ENCODE data around the gene FGD3. TPM values are rescaled to one million over a fixed set of nuclear protein-coding genes. Genes with fewer than 3 reads are reported as not detected.

FGD3 gene
- total RNA-seq, 3 donors from 2014 or later (not counting 1 experiment from before 2014, with no cell fraction given): 133 to 204 (median 193) TPM

DNA sequence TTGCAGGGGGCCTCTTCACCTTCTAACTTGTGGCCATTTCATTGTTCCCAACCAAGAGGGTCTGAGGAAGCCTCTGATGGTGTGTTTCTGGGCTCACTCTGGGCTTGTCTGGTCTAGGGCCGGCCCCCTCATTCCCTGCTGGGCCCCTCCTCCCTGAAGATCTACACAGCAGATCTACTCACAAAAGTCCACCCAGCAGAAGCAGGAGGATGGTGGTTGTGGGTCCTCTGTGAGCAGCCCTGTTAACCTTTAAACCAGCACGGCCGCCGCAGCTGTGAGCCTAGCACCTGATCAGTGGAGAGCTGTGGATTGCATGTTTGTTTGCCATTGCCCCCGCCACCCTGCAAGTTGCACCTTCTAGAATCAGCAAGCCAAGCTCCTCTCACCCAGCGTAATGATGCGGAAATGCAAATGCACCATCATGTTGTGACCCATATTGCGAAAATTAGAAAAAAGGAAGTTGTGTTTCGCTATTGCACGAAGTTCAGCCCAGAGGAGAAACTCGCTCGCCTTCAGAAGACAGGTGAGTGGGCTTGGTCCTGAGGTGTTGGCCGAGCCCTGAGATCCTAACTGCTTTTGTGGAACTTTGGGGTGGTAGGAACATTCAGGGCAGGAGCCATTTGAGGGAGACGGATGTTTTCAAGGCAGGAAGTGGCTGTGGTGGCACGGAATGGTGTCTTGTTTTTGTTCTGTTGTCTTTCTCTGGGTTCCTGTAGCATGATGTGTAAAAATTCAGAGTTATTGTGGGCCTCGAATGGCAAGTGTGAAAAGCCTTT is 16.7 kb downstream of the FGD3 start:
- TF ChIP-seq, protein P1, sequence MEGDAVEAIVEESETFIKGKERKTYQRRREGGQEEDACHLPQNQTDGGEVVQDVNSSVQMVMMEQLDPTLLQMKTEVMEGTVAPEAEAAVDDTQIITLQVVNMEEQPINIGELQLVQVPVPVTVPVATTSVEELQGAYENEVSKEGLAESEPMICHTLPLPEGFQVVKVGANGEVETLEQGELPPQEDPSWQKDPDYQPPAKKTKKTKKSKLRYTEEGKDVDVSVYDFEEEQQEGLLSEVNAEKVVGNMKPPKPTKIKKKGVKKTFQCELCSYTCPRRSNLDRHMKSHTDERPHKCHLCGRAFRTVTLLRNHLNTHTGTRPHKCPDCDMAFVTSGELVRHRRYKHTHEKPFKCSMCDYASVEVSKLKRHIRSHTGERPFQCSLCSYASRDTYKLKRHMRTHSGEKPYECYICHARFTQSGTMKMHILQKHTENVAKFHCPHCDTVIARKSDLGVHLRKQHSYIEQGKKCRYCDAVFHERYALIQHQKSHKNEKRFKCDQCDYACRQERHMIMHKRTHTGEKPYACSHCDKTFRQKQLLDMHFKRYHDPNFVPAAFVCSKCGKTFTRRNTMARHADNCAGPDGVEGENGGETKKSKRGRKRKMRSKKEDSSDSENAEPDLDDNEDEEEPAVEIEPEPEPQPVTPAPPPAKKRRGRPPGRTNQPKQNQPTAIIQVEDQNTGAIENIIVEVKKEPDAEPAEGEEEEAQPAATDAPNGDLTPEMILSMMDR (IDR thresholded peaks at IDR 0.05): no peak
- H3K27ac ChIP-seq (ENCODE audit: low read length): peak overlapping the region; percentile 93
- DNase-seq (peak; percentile 78 to 91), ATAC-seq (peak; percentile 72 to 87 (median 78))
- intact Hi-C loops (cut with micrococcal nuclease): loop anchor here (1.0 to 5.0 kb wide), 3 partner anchors 10 to 273 kb away; no protein-coding TSS in a partner anchor
- Mint-ChIP-seq H3K27ac (peak overlapping the region; percentile 97), H3K36me3 (no peaks in the 10 kb centered on the region), H3K4me1 (peaks cover 75 to 83% of the 10 kb centered on the region in 2 donors), H3K9me3 (no peaks in the 10 kb centered on the region), H3K4me3 (peak overlapping the region; percentile 95), H3K27me3 (ENCODE audit: low read depth in 2 of 2) (no peaks in the 10 kb centered on the region)
- H3K27me3 ChIP-seq (ENCODE audit: control insufficient read depth, insufficient read depth, low read length): no peaks in the 10 kb centered on the region
- 0% methylated on average over 16 of the region's 16 CpGs for WGBS (ENCODE audit: insufficient coverage)
- H3K4me3 ChIP-seq (ENCODE audit: low read length): peak overlapping the region; percentile 65
- peaks cover 2% of the 10 kb centered on the region for H3K36me3 ChIP-seq (ENCODE audit: control insufficient read depth, insufficient read depth, low read length)
- peaks cover 8% of the 10 kb centered on the region for H3K9me3 ChIP-seq (ENCODE audit: control insufficient read depth, insufficient read depth, low read length)
- peaks cover 86% of the 10 kb centered on the region for H3K4me1 ChIP-seq (ENCODE audit: control insufficient read depth, insufficient read depth, low read length)

DNA sequence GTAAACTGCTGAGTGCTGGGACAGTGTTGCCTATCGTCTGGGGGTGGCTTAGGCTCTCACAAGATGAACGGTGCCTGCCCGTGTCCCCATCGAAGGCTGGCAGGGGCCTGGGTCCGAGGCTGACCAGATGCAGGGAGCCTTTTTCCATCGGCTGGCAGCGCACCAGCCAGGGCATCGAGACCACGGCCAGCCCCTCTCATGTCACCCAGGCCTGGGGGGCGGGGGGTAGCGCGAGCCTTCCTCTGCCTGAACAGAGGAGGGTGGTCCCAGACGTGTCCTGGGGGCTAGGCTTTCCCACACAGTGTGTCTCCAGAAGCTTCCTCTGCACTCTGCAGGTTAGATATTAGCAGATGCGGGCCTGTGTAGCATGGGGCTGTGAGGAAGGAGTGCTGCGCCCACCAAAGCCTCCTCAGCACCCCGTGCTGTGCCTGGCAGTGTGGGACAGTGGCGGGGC is 17.3 kb downstream of the FGD3 start:
- Histone ChIP-seq H3K9me3 (ENCODE audit: control insufficient read depth, insufficient read depth, low read length) (peaks cover 8% of the 10 kb centered on the region), H3K27ac (ENCODE audit: low read length) (peak overlapping the region; percentile 93), H3K27me3 (ENCODE audit: control insufficient read depth, insufficient read depth, low read length) (no peaks in the 10 kb centered on the region), H3K4me3 (ENCODE audit: low read length) (peak overlapping the region; percentile 65), H3K4me1 (ENCODE audit: control insufficient read depth, insufficient read depth, low read length) (peaks cover 93% of the 10 kb centered on the region), H3K36me3 (ENCODE audit: control insufficient read depth, insufficient read depth, low read length) (peaks cover 3% of the 10 kb centered on the region)
- ATAC-seq (peak in 2 of 3 donors; percentile 0 to 2), DNase-seq (no peak)
- Mint-ChIP-seq H3K4me3 (peak overlapping the region; percentile 95), H3K4me1 (peaks cover 81 to 88% of the 10 kb centered on the region in 2 donors), H3K9me3 (no peaks in the 10 kb centered on the region), H3K27ac (peak overlapping the region; percentile 97), H3K27me3 (ENCODE audit: low read depth in 2 of 2) (no peaks in the 10 kb centered on the region), H3K36me3 (no peaks in the 10 kb centered on the region)
- under 1% methylated on average over 17 of the region's 17 CpGs for WGBS (ENCODE audit: insufficient coverage)
- TF ChIP-seq, protein P1 (IDR thresholded peaks at IDR 0.05): no peak
- intact Hi-C loops (cut with micrococcal nuclease): loop anchor here (1.0 to 5.0 kb wide), 4 partner anchors 10 to 273 kb away; no protein-coding TSS in a partner anchor

DNA sequence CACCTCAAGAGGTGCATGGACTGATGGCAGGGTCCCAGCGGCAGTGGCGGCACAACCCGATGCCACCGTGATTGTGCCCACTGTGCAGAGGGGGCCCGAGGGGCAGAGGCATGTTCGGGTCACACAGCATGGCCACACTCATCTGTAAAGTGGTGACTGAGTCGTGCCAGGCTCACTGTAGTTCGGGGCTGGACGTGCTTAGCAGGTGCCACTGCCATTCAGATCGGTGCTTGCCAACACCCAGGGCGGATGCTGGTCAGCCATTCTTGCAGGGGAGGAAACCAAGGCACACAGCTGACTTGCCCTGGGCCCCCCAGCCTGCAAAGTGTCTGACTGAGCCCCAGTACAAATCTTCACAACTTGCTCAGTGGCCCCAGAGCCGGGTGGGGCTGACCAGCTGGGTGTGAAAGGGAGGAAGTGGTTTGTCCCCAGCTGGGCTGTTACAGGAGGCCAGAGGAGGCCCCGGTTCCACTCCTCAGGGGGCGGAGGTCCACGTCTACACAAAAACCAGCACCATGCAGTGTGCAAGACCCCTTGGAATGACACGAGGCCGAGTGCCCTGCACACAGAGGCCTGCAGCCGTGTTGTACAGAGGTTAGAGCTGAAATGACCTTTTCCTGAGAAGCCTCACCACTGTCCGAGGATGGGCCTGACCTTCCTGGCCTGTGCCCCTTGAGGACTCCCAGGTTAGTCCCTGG is 17.9 kb downstream of the FGD3 start:
- H3K36me3 ChIP-seq (ENCODE audit: control insufficient read depth, insufficient read depth, low read length): peaks cover 5% of the 10 kb centered on the region
- H3K9me3 ChIP-seq (ENCODE audit: control insufficient read depth, insufficient read depth, low read length): peaks cover 8% of the 10 kb centered on the region
- intact Hi-C loops (cut with micrococcal nuclease): loop anchor here (5.0 kb wide), 1 partner anchor 62 kb away; no protein-coding TSS in a partner anchor
- ATAC-seq: peak; percentile 0 to 22 (median 2)
- peak overlapping the region; percentile 93 for H3K27ac ChIP-seq (ENCODE audit: low read length)
- peaks cover 93% of the 10 kb centered on the region for H3K4me1 ChIP-seq (ENCODE audit: control insufficient read depth, insufficient read depth, low read length)
- TF ChIP-seq, protein P1 (IDR thresholded peaks at IDR 0.05): no peak
- peak overlapping the region; percentile 97 for H3K27ac Mint-ChIP-seq
- H3K27me3 ChIP-seq (ENCODE audit: control insufficient read depth, insufficient read depth, low read length): no peaks in the 10 kb centered on the region
- 1% methylated on average over 19 of the region's 19 CpGs for WGBS (ENCODE audit: insufficient coverage)
- H3K27me3 Mint-ChIP-seq (ENCODE audit: low read depth in 2 of 2): no peaks in the 10 kb centered on the region
- H3K4me3 ChIP-seq (ENCODE audit: low read length): peak overlapping the region; percentile 65
- no peaks in the 10 kb centered on the region for H3K9me3 Mint-ChIP-seq
- DNase-seq: peak; percentile 51 to 52
- peak overlapping the region; percentile 95 for H3K4me3 Mint-ChIP-seq
- no peaks in the 10 kb centered on the region for H3K36me3 Mint-ChIP-seq
- H3K4me1 Mint-ChIP-seq: peaks cover 81 to 88% of the 10 kb centered on the region in 2 donors

Measured in natural killer cell (primary cell).